ENCODE data around the gene CCDC138.

CCDC138 gene

DNA sequence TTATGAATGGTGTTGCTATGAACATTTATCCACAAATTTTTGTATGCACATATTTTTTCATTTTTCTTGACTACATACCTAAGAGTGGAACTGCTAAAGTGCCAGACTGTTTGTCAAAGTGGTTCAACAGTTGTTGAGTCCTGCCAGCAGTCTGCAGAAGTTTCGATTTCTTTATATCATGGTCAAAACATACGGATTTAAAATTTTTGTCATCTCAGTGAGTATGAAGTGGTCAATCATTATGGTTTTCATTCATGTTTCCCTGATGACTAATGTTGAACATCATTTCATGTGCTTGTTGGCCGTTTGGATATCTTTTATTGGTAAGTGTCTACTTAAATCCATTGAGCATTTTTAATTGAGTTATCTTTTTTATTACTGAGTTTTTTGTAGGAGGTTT is 39.2 kb downstream of the CCDC138 start:
- Histone ChIP-seq H3K36me3 (ENCODE audit: control insufficient read depth in 2 of 2, insufficient read depth in 2 of 2, low read length in 2 of 2) (no peaks in the 10 kb centered on the region), H3K4me1 (ENCODE audit: control insufficient read depth, insufficient read depth, low read length) (no peaks in the 10 kb centered on the region), H3K9me3 (ENCODE audit: control insufficient read depth in 2 of 2, low read length in 2 of 2) (no peaks in the 10 kb centered on the region), H3K4me3 (ENCODE audit: low read length in 2 of 2) (no peak overlapping the region), H3K9ac (ENCODE audit: low read length in 2 of 2) (no peak overlapping the region), H3K27me3 (ENCODE audit: control insufficient read depth in 1 of 2, insufficient read depth in 2 of 2, low read length in 2 of 2) (no peaks in the 10 kb centered on the region), H3K27ac (ENCODE audit: low read length) (no peak overlapping the region)

DNA sequence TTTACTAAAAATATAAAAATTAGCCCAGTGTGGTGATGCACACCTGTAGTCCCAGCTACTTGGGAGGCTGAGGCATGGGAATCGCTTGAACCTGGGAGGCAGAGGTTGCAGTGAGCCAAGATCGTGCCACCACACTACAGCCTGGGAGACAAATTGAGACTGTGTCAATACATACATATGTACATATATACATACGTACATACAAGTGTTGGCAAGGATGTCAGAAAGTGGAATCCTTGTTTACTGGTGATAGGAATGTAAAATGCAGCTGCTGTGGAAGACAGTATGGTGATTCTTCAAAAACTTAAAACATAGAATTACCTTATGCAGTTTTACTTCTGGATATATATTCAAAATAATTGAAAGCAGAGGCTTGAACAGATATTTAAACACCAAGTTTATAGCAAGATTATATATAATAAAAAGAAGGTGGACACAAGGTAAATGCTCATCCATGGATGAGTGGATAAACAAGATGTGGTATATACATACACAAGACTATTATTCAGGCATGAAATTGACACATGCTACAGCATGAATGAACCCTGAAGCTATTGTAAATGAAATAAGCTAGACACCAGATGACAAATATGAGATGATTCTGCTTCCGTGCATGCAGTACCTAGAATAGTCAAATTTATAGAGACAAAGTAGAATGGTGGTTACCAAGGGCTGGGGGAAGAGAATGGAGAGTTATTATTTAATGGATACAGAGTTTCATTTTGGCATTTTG is 43.2 kb downstream of the CCDC138 start:
- H3K9me3 ChIP-seq (ENCODE audit: control insufficient read depth in 2 of 2, low read length in 2 of 2) = no peaks in the 10 kb centered on the region

DNA sequence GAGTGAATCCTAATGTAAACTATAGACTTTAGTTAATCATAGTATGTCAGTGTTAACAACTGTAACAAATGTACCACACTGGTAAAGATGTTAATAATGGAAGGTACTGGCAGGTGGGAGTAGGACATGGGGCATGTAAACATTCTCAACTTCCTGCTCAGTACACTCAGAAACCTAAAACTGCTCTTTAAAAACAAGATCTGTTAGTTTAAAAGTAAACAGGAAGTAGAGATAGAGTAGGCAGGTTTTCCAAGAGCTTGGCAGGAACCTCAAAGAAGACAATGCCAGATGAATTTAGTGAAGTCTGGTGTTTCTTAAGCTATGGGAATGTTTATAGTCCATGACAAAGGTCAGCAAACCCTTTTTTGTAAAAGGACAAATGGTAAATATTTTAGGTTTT is 46.6 kb downstream of the CCDC138 start:
- Histone ChIP-seq H3K4me3 (ENCODE audit: low read length in 2 of 2) (no peak overlapping the region), H3K27ac (ENCODE audit: low read length) (no peak overlapping the region), H3K36me3 (ENCODE audit: control insufficient read depth in 2 of 2, insufficient read depth in 2 of 2, low read length in 2 of 2) (no peaks in the 10 kb centered on the region), H3K9ac (ENCODE audit: low read length in 2 of 2) (no peak overlapping the region), H3K4me1 (ENCODE audit: control insufficient read depth, insufficient read depth, low read length) (no peaks in the 10 kb centered on the region), H3K27me3 (ENCODE audit: control insufficient read depth in 1 of 2, insufficient read depth in 2 of 2, low read length in 2 of 2) (no peaks in the 10 kb centered on the region), H3K9me3 (ENCODE audit: control insufficient read depth in 2 of 2, low read length in 2 of 2) (no peaks in the 10 kb centered on the region)

More for the DNA sequence above, 43.2 kb downstream of the CCDC138 start:
- Histone ChIP-seq H3K27ac (ENCODE audit: low read length) (no peak overlapping the region), H3K27me3 (ENCODE audit: control insufficient read depth in 1 of 2, insufficient read depth in 2 of 2, low read length in 2 of 2) (no peaks in the 10 kb centered on the region), H3K36me3 (ENCODE audit: control insufficient read depth in 2 of 2, insufficient read depth in 2 of 2, low read length in 2 of 2) (no peaks in the 10 kb centered on the region), H3K9ac (ENCODE audit: low read length in 2 of 2) (no peak overlapping the region), H3K4me1 (ENCODE audit: control insufficient read depth, insufficient read depth, low read length) (no peaks in the 10 kb centered on the region), H3K4me3 (ENCODE audit: low read length in 2 of 2) (no peak overlapping the region)

DNA sequence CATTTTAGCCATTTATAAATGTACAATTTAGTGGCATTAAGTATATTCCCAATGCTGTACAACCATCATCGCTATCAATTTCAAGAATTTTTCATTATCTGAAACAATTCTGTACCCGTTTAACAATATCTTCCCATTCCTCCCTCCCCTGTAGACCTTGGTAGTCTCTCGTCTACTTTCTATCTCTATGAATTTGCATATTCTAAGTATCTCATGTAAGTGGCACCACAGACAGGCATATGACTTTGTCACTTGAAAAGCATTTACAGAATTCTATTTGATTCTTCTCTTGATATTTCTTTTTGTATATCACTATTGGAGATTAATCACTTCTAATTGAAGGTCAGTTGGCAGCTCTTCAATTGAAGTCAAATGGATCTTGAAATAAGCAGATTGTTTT is 48.0 kb downstream of the CCDC138 start:
- Histone ChIP-seq H3K36me3 (ENCODE audit: control insufficient read depth in 2 of 2, insufficient read depth in 2 of 2, low read length in 2 of 2) (no peaks in the 10 kb centered on the region), H3K4me3 (ENCODE audit: low read length in 2 of 2) (no peak overlapping the region)

DNA sequence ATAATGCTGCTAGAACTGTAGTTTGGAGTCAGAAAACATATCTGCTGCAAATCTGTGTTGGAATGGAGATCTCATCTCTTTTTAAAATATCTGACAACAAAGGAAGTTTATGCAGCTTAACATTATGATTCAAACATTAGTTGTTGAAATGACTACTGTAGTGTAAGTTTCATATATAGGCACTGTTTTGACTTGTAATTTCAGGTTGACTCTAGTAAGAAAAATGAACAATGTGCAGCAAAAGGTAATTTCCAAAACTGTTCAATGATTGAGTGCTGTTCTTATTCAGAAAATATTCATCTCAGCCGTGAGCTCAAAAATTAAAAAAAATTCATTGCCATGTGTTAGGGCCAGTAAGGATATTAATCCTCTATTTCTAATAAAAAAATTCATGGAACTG is 48.5 kb downstream of the CCDC138 start:
- H3K9ac ChIP-seq (ENCODE audit: low read length in 2 of 2) = no peak overlapping the region
- no peaks in the 10 kb centered on the region for H3K36me3 ChIP-seq (ENCODE audit: control insufficient read depth in 2 of 2, insufficient read depth in 2 of 2, low read length in 2 of 2)
- no peak overlapping the region for H3K4me3 ChIP-seq (ENCODE audit: low read length in 2 of 2)
- no peak overlapping the region for H3K27ac ChIP-seq (ENCODE audit: low read length)
- H3K9me3 ChIP-seq (ENCODE audit: control insufficient read depth in 2 of 2, low read length in 2 of 2) = no peaks in the 10 kb centered on the region
- H3K27me3 ChIP-seq (ENCODE audit: control insufficient read depth in 1 of 2, insufficient read depth in 2 of 2, low read length in 2 of 2) = no peaks in the 10 kb centered on the region
- H3K4me1 ChIP-seq (ENCODE audit: control insufficient read depth, insufficient read depth, low read length) = no peaks in the 10 kb centered on the region

More for the DNA sequence above, 48.0 kb downstream of the CCDC138 start:
- Histone ChIP-seq H3K4me1 (ENCODE audit: control insufficient read depth, insufficient read depth, low read length) (no peaks in the 10 kb centered on the region), H3K27ac (ENCODE audit: low read length) (no peak overlapping the region), H3K27me3 (ENCODE audit: control insufficient read depth in 1 of 2, insufficient read depth in 2 of 2, low read length in 2 of 2) (no peaks in the 10 kb centered on the region), H3K9me3 (ENCODE audit: control insufficient read depth in 2 of 2, low read length in 2 of 2) (no peaks in the 10 kb centered on the region), H3K9ac (ENCODE audit: low read length in 2 of 2) (no peak overlapping the region)

DNA sequence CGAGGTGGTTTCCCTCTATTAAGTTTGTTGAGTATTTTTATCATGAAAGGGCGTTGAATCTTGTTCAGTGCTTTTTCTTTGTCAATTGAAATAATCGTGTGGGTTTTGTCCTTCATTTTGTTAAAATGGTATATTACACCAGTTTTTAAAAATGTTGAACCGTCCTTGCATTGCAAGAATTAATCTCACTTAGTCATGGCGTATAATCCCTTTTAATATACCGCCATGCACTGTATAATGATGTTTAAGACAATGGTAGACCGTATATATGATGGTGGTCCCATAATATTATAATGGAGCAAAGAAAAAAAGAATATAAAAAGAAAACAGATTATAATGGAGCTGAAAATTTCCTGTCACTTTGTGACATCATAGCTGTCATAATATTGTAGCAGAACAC is 50.6 kb downstream of the CCDC138 start:
- Histone ChIP-seq H3K4me1 (ENCODE audit: control insufficient read depth, insufficient read depth, low read length) (no peaks in the 10 kb centered on the region), H3K9me3 (ENCODE audit: control insufficient read depth in 2 of 2, low read length in 2 of 2) (no peaks in the 10 kb centered on the region), H3K27me3 (ENCODE audit: control insufficient read depth in 1 of 2, insufficient read depth in 2 of 2, low read length in 2 of 2) (no peaks in the 10 kb centered on the region), H3K27ac (ENCODE audit: low read length) (no peak overlapping the region), H3K4me3 (ENCODE audit: low read length in 2 of 2) (no peak overlapping the region), H3K36me3 (ENCODE audit: control insufficient read depth in 2 of 2, insufficient read depth in 2 of 2, low read length in 2 of 2) (no peaks in the 10 kb centered on the region), H3K9ac (ENCODE audit: low read length in 2 of 2) (no peak overlapping the region)

- H3K36me3 ChIP-seq (ENCODE audit: control insufficient read depth in 2 of 2, insufficient read depth in 2 of 2, low read length in 2 of 2) = no peaks in the 10 kb centered on the region
- H3K9me3 ChIP-seq (ENCODE audit: control insufficient read depth in 2 of 2, low read length in 2 of 2) = no peaks in the 10 kb centered on the region
- H3K4me3 ChIP-seq (ENCODE audit: low read length in 2 of 2) = no peak overlapping the region
- H3K9ac ChIP-seq (ENCODE audit: low read length in 2 of 2) = no peak overlapping the region
- H3K27me3 ChIP-seq (ENCODE audit: control insufficient read depth in 1 of 2, insufficient read depth in 2 of 2, low read length in 2 of 2) = no peaks in the 10 kb centered on the region
- H3K27ac ChIP-seq (ENCODE audit: low read length) = no peak overlapping the region
- no peaks in the 10 kb centered on the region for H3K4me1 ChIP-seq (ENCODE audit: control insufficient read depth, insufficient read depth, low read length)
Observed at GRCh38 chr2:108841506-108841905, 54.9 kb downstream of the CCDC138 start.

DNA sequence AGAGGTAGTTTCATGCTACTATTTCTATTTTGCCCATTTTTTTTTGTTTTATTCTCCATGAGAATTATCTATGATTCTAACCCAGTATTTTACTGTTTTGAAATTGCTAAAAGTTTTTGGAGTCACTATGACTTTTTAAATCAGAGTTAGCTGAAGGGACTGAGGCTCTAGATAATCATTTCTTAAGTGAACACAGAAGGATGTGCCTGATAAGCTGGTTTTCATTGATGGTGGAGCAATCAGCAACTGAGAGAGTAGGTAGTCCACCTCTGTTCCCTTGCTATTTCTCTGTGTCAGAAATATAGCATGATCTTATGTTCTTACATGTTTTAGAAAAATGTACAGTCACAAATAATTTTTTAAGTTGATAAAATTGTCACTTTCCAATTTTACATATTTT is 59.4 kb downstream of the CCDC138 start:
- no peak overlapping the region for H3K27ac ChIP-seq (ENCODE audit: low read length)
- H3K4me3 ChIP-seq (ENCODE audit: low read length in 2 of 2) = no peak overlapping the region
- no peak overlapping the region for H3K9ac ChIP-seq (ENCODE audit: low read length in 2 of 2)
- H3K4me1 ChIP-seq (ENCODE audit: control insufficient read depth, insufficient read depth, low read length) = no peaks in the 10 kb centered on the region
- H3K27me3 ChIP-seq (ENCODE audit: control insufficient read depth in 1 of 2, insufficient read depth in 2 of 2, low read length in 2 of 2) = no peaks in the 10 kb centered on the region
- peaks cover 0 to 3% of the 10 kb centered on the region in 2 donors for H3K36me3 ChIP-seq (ENCODE audit: control insufficient read depth in 2 of 2, insufficient read depth in 2 of 2, low read length in 2 of 2)
- no peaks in the 10 kb centered on the region for H3K9me3 ChIP-seq (ENCODE audit: control insufficient read depth in 2 of 2, low read length in 2 of 2)

- Histone ChIP-seq H3K9me3 (ENCODE audit: control insufficient read depth in 2 of 2, low read length in 2 of 2) (no peaks in the 10 kb centered on the region), H3K4me1 (ENCODE audit: control insufficient read depth, insufficient read depth, low read length) (no peaks in the 10 kb centered on the region), H3K9ac (ENCODE audit: low read length in 2 of 2) (no peak overlapping the region), H3K36me3 (ENCODE audit: control insufficient read depth in 2 of 2, insufficient read depth in 2 of 2, low read length in 2 of 2) (peaks cover 0 to 3% of the 10 kb centered on the region in 2 donors), H3K27me3 (ENCODE audit: control insufficient read depth in 1 of 2, insufficient read depth in 2 of 2, low read length in 2 of 2) (no peaks in the 10 kb centered on the region), H3K4me3 (ENCODE audit: low read length in 2 of 2) (no peak overlapping the region), H3K27ac (ENCODE audit: low read length) (no peak overlapping the region)
Observed at GRCh38 chr2:108847000-108847399, 60.4 kb downstream of the CCDC138 start.

GRCh38 chr2:108852375-108852774 is 65.8 kb downstream of the CCDC138 start:
- peaks cover 0 to 3% of the 10 kb centered on the region in 2 donors for H3K36me3 ChIP-seq (ENCODE audit: control insufficient read depth in 2 of 2, insufficient read depth in 2 of 2, low read length in 2 of 2)
- H3K27ac ChIP-seq (ENCODE audit: low read length) = no peak overlapping the region
- H3K9ac ChIP-seq (ENCODE audit: low read length in 2 of 2) = no peak overlapping the region
- no peaks in the 10 kb centered on the region for H3K9me3 ChIP-seq (ENCODE audit: control insufficient read depth in 2 of 2, low read length in 2 of 2)
- H3K4me1 ChIP-seq (ENCODE audit: control insufficient read depth, insufficient read depth, low read length) = no peaks in the 10 kb centered on the region
- no peaks in the 10 kb centered on the region for H3K27me3 ChIP-seq (ENCODE audit: control insufficient read depth in 1 of 2, insufficient read depth in 2 of 2, low read length in 2 of 2)
- H3K4me3 ChIP-seq (ENCODE audit: low read length in 2 of 2) = no peak overlapping the region

DNA sequence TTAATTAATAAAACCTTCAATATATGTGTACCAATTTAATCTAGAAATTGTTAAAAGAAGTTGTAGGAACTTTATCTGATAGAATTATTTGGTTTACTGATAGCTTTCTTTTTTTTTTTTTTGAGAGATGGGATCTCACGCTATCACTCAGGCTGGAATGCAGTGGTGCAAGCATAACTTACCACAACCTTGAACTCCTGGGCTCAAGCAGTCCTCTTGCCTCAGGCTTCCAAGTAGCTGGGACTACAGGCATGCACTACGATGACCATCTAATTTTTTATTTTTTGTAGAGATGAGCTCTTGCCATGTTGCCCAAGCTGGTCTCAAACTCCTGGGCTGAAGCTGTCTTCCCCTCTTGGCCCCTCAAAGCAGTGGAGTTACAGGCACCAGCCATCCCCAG is 66.8 kb downstream of the CCDC138 start:
- Histone ChIP-seq H3K27ac (ENCODE audit: low read length) (no peak overlapping the region), H3K9me3 (ENCODE audit: control insufficient read depth in 2 of 2, low read length in 2 of 2) (no peaks in the 10 kb centered on the region), H3K9ac (ENCODE audit: low read length in 2 of 2) (no peak overlapping the region), H3K36me3 (ENCODE audit: control insufficient read depth in 2 of 2, insufficient read depth in 2 of 2, low read length in 2 of 2) (peaks cover 0 to 3% of the 10 kb centered on the region in 2 donors), H3K4me1 (ENCODE audit: control insufficient read depth, insufficient read depth, low read length) (no peaks in the 10 kb centered on the region), H3K4me3 (ENCODE audit: low read length in 2 of 2) (no peak overlapping the region), H3K27me3 (ENCODE audit: control insufficient read depth in 1 of 2, insufficient read depth in 2 of 2, low read length in 2 of 2) (no peaks in the 10 kb centered on the region)

All from stomach smooth muscle (tissue), 2 donors.